Measurements from ENCODE around the gene PKHD1. TPM values are rescaled to one million over a fixed set of nuclear protein-coding genes. Genes with fewer than 3 reads are reported as not detected.

Gene PKHD1
- total RNA-seq, 1 donor from 2014 or later: 0.32 TPM

DNA sequence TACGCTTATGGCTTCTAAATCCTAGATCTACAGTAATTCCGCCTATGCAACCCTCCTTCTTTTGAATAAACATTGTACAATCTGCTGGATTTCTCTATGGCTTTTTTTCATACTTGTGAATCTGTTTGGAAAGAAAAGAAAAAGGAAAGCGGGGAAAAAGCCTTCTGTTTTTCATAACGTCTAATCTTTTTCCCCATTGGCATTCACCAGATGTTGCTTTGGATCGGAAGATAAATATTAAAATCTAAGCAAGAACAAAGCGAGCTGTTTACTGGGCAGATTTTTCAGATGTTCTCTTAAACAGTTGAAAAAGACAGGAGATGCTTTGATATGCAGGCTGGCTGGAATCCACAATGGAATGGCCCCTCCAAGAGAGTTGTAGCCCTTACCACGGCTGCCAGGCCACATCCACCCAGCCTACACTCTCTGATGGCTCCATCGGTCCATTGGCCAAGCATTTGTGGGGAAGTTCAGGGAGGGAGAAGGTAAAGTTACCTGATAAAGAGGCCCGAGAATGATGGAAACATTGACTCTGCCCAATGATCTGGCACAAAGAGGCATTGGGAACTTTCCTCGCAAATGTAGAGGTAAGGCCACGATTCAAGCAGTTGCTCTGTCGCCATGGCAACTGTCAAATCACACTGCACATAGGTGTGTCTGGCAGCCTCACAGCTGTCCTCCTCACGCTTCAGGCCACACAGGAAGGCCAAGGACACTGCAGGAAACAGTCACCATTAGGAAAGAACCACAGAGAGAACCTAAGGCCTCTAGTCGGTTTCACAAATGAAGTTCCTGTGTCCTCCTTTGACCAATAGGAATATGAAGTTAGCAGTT is 70.3 kb downstream of the PKHD1 start:
- Histone ChIP-seq H3K9me3 (no peaks in the 10 kb centered on the region), H3K4me1 (no peaks in the 10 kb centered on the region), H3K4me3 (no peak overlapping the region), H3K27ac (no peak overlapping the region), H3K36me3 (no peaks in the 10 kb centered on the region), H3K27me3 (no peaks in the 10 kb centered on the region)
- ATAC-seq (no peak), DNase-seq (no peak)
- intact Hi-C loops (cut with DNase I): no loop called here
- TF ChIP-seq, protein P1, sequence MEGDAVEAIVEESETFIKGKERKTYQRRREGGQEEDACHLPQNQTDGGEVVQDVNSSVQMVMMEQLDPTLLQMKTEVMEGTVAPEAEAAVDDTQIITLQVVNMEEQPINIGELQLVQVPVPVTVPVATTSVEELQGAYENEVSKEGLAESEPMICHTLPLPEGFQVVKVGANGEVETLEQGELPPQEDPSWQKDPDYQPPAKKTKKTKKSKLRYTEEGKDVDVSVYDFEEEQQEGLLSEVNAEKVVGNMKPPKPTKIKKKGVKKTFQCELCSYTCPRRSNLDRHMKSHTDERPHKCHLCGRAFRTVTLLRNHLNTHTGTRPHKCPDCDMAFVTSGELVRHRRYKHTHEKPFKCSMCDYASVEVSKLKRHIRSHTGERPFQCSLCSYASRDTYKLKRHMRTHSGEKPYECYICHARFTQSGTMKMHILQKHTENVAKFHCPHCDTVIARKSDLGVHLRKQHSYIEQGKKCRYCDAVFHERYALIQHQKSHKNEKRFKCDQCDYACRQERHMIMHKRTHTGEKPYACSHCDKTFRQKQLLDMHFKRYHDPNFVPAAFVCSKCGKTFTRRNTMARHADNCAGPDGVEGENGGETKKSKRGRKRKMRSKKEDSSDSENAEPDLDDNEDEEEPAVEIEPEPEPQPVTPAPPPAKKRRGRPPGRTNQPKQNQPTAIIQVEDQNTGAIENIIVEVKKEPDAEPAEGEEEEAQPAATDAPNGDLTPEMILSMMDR (IDR thresholded peaks at IDR 0.05): no peak

DNA sequence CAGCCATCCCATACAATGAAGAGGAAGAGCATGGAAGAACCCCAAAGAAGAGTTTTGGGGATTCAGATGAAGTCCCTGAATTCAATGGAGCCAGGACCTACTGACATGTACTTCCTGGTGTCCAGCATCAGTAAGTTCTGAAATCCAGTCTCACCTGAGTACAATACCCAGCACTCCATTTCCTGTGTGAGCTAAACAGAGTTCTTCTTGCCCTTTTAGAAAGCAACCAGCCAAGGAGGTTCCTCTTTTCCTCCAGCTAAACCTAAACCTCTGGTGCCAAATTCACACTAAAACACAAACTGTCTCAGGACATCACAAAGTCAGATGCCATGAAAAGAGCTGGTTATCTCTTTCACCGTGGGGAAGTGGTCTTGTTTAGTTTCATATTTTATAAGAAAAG is 71.5 kb downstream of the PKHD1 start:
- H3K4me1 ChIP-seq: no peaks in the 10 kb centered on the region
- no peak overlapping the region for H3K27ac ChIP-seq
- TF ChIP-seq, protein P1 (IDR thresholded peaks at IDR 0.05): no peak
- H3K36me3 ChIP-seq: no peaks in the 10 kb centered on the region
- no peaks in the 10 kb centered on the region for H3K27me3 ChIP-seq
- H3K9me3 ChIP-seq: no peaks in the 10 kb centered on the region
- no peak overlapping the region for H3K4me3 ChIP-seq
- intact Hi-C loops (cut with DNase I): no loop called here
- DNase-seq: no peak
- no peak for ATAC-seq

DNA sequence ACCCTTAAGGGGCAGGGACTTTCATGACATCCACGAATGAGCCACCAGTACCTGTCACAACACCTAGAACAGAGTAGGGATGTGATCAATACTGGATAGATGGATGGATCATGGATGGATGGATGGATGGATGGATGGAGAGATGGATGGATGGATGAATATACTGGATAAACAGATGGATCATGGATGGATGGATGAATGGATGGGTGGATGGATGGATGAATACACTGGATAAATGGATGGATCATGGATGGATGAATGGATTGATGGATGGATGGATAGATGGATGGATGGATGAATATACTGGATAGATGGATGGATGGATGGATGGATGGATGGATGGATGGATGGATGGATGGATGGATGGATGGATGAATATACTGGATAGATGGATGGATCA is 73.0 kb downstream of the PKHD1 start:
- no peak for DNase-seq
- H3K36me3 ChIP-seq: no peaks in the 10 kb centered on the region
- intact Hi-C loops (cut with DNase I): no loop called here
- no peak overlapping the region for H3K4me3 ChIP-seq
- no peak for ATAC-seq
- H3K9me3 ChIP-seq: no peaks in the 10 kb centered on the region
- H3K27ac ChIP-seq: no peak overlapping the region
- no peaks in the 10 kb centered on the region for H3K27me3 ChIP-seq
- TF ChIP-seq, protein P1 (IDR thresholded peaks at IDR 0.05): no peak
- H3K4me1 ChIP-seq: no peaks in the 10 kb centered on the region

DNA sequence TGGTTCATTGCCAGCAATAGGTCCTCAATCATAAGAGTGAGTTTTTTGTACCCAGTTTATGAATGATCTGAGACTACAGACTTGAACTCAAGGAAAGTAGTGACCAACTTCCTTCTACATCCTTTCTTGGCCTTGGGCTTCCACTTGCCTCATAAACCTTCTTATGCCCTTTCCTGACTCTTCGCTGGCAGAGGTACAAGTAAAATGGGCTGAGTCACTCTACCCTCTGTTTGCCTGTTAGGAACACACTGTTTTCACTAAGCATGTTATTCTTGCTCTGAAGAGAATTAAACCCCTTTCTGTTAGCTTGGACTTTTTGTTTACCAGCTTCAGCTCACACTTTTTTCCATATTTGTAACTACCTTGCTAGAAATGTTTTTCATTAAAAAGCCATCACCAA is 74.4 kb downstream of the PKHD1 start:
- H3K36me3 ChIP-seq: no peaks in the 10 kb centered on the region
- H3K9me3 ChIP-seq: no peaks in the 10 kb centered on the region
- ATAC-seq: no peak
- no peak overlapping the region for H3K27ac ChIP-seq
- DNase-seq: no peak
- no peaks in the 10 kb centered on the region for H3K27me3 ChIP-seq
- H3K4me1 ChIP-seq: no peaks in the 10 kb centered on the region
- TF ChIP-seq, protein P1 (IDR thresholded peaks at IDR 0.05): no peak
- intact Hi-C loops (cut with DNase I): no loop called here
- no peak overlapping the region for H3K4me3 ChIP-seq

DNA sequence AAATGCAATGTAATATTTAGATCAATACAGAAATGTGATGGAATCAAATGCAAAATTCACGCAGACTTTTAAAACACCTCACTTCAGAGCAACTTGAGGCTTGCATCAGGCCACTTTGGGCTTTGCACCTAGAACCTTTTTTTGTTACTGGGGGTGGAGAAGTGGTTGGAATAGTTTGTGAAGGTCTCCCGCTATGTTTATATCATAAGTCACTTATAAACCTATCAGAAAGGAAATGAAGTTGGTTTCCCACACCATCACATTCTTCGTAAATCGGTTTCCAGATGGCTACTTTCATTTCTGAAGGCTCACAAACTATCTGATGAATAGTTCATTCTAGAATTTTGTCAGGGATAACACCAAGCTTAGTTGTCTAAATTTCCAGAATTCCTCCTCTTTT is 74.8 kb downstream of the PKHD1 start:
- Histone ChIP-seq H3K9me3 (no peaks in the 10 kb centered on the region), H3K4me1 (no peaks in the 10 kb centered on the region), H3K27ac (no peak overlapping the region), H3K4me3 (no peak overlapping the region), H3K36me3 (no peaks in the 10 kb centered on the region), H3K27me3 (no peaks in the 10 kb centered on the region)
- TF ChIP-seq, protein P1 (IDR thresholded peaks at IDR 0.05): no peak
- intact Hi-C loops (cut with DNase I): no loop called here
- ATAC-seq (no peak), DNase-seq (no peak)
